Activated CD8-positive, alpha-beta memory T cell treated with anti-CD3 and anti-CD28 coated beads for 48 hours (primary cell): Measurements from ENCODE around the gene BMP6.

ENCODE experiments used
- DNase-seq, 3 experiments: peaks; one replicate each; pipeline ENCODE4 v3.0.0-alpha.2; 2020; ENCODE audit warnings: low read depth in 2 of 3, low spot score in 2 of 3

Gene BMP6

DNA sequence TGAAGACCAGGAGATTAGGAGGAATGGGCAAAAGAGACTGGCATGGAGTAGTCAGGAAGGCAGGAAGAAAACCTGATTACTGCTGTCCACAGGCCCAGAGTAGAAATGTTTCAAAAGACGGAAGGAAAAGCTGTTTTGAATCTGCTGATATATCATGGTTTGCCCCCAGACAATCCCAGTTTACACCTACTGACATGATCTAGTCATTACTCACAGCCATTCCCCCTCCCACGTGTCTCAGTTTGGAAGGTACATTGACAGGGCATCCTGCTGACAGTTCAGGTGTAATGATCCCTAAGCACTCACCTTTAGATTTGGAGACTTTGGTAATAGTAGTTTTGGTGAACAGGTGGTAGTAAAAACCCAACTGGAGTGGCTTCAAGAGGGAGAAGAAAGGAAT, 194.5 kb downstream of the BMP6 start:
- no peak for DNase-seq

DNA sequence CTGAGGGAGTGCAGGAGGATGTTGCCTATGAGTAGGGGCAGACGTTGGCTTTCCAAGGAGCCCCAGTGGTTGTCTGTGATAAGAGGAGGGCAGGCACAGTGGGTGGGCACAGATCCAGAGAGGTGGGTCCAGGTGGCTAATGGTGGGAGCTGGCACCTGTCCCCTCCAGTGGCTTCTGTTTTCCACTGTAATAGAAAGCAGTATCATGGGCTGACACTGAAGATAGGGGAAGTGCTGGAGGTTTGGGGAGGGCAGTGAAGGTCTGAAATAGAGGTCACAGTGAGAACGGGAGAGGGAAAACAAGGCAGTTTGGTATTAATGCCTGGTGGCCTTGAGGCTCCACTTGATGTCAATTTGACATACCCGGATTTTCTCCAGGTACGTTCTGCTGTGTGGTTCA, 195.1 kb downstream of the BMP6 start:
- no peak for DNase-seq

DNA sequence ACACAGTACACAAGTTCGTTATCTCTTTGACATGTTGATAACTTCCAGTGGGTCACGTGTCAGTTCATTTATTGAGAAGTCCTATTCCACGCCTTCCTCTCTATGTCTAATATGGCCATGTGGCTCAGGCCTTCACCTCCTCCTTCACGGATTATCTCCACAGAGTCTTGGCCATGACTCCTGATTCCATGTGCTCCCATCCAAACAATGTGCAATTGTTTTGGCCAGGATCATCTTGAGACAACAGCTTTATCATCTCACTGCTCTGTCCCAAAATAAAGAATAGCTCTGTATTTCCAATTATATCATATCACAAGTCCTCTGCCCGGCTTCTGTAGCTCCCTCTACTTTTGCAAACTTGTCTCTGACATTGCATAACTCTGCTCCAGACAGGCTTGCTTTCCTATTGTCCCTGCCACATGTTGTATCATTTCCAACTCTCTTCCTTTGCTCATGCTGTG, 195.8 kb downstream of the BMP6 start:
- DNase-seq, result no peak

DNA sequence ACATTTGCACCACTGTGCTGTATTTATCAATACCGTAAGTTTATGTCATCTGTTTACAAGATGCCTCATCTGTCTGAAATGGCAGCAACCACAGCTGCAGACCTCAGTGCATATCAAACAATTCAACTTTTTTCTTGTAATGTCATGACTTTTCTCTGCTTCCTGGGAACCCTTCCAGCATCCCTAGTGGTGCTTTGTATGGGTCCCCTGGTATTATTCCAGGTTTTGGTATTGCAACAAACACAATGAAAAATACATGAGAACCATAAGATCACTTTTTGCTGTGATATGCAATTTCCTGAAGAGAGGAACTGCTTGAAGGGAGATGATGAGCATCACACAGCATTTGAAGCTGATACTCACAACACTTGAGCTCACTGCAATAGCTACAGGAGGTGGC, 196.7 kb downstream of the BMP6 start:
- no peak for DNase-seq

DNA sequence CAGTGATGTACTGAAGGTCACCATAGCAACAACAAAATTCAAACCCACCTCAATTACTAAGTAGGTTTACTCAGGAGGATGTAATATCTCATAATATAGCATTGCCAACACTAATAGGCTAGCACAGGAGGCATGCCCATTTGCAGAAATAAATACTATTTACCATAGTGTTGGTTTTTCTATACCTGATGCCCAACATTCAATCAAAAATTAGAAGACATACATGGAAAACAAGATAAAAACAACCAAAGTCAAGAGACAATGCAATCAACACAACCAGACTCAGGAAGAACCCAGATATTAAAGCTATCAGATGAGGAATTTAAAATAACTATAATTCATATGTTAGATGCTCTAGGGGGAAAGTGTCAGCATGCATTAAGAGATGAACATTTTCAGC, 199.0 kb downstream of the BMP6 start:
- DNase-seq, result no peak
